Suprapubic skin (tissue), 4 donors: ENCODE measurements around the gene NSMF.

Experiments used
- POLR2A ChIP-seq, 2 donors: fragments of 450-650 bp; IDR thresholded peaks; one replicate each; pipeline ENCODE4 v1.6.1; 2017; ENCODE audit warnings: antibody characterized with exemption in 2 of 2, mild to moderate bottlenecking in 2 of 2, moderate library complexity in 2 of 2
- POLR2AphosphoS5 ChIP-seq, 3 donors: sonication (generic); formaldehyde crosslinking; IDR thresholded peaks; one replicate each; pipeline ENCODE4 v1.6.1; 2017; ENCODE audit warnings: antibody characterized with exemption in 3 of 3
- TF ChIP-seq, protein P1 (sequence below), 2 donors: fragments of 200-600 bp in 1 of 2; fragments of 450-650 bp in 1 of 2; sonication (generic) in 1 of 2; IDR thresholded peaks; one replicate each; pipeline ENCODE4 v1.5.1; 2016 to 2019; ENCODE audit warnings: antibody characterized with exemption in 2 of 2, mild to moderate bottlenecking in 1 of 2, moderate library complexity in 1 of 2

DNA sequence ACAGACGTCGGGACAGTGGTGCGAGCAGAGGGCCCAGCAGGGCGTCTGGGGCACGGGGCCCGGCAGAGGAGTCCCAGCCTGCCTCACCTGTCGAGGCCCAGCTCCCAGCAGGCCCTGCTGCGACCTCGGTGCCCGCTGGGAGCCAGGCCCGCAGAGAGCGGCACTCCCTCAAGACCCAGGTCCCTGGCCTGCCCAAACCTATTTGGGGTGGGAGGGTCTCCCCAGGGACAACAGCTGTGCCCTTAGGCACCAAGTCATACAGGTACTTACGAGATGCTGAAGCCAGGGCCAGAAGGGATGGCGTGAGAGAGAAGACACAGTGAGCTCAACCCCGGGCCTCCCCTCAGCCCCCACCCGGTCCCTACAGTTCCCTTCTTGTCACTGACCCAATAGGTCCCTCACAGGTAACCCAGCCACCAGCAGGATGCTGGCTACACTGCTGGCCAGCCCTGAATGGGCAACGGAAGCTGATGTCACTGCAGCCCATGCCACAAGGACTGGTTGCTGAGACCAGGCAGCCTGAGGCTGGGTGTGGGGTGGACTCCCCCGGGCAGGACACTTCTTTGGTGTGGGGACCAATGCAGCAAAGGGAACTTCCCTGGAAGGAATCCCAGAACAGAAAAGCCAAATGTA, 3.7 kb downstream of the NSMF start:
- TF ChIP-seq, protein P1, sequence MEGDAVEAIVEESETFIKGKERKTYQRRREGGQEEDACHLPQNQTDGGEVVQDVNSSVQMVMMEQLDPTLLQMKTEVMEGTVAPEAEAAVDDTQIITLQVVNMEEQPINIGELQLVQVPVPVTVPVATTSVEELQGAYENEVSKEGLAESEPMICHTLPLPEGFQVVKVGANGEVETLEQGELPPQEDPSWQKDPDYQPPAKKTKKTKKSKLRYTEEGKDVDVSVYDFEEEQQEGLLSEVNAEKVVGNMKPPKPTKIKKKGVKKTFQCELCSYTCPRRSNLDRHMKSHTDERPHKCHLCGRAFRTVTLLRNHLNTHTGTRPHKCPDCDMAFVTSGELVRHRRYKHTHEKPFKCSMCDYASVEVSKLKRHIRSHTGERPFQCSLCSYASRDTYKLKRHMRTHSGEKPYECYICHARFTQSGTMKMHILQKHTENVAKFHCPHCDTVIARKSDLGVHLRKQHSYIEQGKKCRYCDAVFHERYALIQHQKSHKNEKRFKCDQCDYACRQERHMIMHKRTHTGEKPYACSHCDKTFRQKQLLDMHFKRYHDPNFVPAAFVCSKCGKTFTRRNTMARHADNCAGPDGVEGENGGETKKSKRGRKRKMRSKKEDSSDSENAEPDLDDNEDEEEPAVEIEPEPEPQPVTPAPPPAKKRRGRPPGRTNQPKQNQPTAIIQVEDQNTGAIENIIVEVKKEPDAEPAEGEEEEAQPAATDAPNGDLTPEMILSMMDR (IDR thresholded peaks at IDR 0.05), result no peak
- TF ChIP-seq POLR2A (IDR thresholded peaks at IDR 0.05) (no peak), POLR2AphosphoS5 (IDR thresholded peaks at IDR 0.05) (no peak)
